Measurements from ENCODE around the gene SLX9. TPM values are rescaled to one million over a fixed set of nuclear protein-coding genes. Genes with fewer than 3 reads are reported as not detected.

The SLX9 gene
- total RNA-seq, 1 experiment from 2014 or later, result 35.0 TPM

DNA sequence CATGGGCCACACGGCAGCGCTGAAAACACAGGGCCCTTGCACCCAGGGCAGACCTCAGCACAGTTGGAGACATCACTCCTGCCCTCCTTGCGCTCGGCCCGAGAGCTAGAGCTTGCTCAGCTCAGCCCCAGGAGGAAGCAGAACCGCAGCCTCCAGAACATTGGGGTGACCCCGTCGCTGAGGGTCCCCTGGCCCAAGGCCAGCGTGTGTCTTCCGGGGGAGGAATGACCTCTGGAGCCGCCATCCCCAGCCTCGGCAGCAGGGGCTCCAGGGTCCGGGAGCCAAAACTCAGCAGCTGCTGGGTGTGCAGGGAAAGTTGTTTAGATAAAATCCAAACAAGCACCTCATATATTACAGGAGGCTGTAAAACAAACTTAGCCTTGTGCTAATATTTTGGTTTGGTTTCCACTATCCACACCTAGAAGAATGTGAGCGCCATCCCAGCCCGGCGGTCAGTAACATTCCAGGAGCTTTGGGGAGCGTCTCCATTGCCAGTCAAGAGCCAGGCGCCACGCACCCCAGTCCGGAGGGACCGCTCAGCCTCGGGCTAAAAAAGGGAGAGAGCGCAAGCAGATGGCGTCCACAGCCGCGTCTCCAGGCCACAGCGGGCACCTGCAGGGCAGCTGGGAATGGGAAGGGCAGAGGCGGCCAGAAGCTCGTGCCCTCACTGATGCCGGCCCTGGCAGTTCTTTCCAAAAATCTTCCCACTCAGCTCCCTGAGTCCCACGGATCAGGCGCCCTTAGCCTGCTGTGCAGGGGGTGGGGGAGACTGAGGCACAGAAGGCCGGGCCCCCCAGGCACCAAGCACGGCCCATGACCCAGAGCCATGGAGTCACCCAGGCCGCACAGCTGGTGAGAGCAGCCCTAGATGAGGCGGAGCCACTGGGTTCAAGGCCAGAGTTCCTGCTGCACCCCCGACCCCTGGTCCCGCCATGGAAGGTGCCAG lies 52.0 kb downstream of the SLX9 start:
- H3K27me3 ChIP-seq (ENCODE audit: control insufficient read depth, insufficient read depth, low read length), result no peaks in the 10 kb centered on the region
- no peak for DNase-seq
- H3K4me3 ChIP-seq (ENCODE audit: insufficient read depth, low read depth, low read length), result no peak overlapping the region
- no peaks in the 10 kb centered on the region for H3K36me3 ChIP-seq (replicated peaks; ENCODE audit: control insufficient read depth, insufficient read depth, low read length)

DNA sequence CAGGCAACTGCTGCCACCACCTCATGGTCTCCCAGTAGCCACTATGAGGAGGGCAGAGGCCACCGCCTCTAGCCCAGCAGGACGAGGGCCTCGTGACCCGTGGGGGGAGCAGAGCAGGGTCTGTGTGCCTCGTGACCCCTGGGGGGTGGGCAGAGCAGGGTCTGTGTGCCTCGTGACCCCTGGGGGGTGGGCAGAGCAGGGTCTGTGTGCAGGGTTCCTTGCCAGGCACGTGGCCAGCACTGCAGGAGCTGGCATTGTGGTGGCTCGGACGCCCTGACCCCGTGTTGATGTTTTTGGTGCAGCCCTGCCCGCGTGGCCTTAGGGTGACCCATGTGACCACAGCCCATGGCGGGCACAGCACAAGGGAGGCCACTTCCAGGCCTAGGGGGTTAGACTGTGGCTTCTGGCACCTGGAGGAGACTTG lies 52.8 kb downstream of the SLX9 start:
- Histone ChIP-seq H3K27me3 (ENCODE audit: control insufficient read depth, insufficient read depth, low read length) (no peaks in the 10 kb centered on the region; the same call in 1 of the 2 replicates), H3K4me3 (ENCODE audit: insufficient read depth, low read depth, low read length) (no peak overlapping the region), H3K36me3 (replicated peaks; ENCODE audit: control insufficient read depth, insufficient read depth, low read length) (no peaks in the 10 kb centered on the region)
- DNase-seq, result no peak

DNA sequence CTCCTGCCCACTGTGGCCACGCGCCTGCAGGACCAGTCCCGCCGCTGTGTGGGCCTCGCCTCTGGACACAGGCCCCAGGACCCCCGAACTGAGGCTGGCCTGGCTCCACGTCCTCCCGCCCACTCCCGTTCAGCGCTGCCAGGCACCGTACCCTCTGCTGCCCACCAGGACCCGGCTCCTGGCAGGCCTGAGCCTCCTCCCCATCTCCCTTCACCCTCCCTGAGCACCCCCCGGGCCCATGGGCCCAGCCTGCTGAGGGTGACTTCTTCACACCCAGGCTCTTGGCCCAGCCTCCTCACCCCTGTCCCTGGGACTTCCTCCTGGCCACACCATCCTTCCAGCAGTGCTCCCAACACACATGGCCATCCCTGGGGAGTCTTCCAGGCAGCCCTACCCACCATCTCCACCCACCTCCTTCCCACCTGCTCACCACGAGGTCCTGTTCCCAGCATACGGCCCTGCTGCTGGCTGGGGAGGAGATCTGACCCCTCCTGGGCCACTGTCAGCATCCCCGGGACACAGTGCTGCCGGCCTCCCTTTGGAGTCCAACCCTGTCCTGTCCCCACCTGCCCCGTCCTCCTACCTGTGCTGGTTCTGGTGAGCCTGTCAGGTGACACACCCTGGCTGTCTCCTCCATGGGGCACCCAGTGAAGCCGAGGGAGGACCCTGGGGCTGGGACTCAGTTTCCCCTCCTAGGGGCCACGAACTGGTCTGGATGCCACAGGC lies 53.7 kb downstream of the SLX9 start:
- no peaks in the 10 kb centered on the region for H3K36me3 ChIP-seq (replicated peaks; ENCODE audit: control insufficient read depth, insufficient read depth, low read length)
- no peak for DNase-seq
- no peak overlapping the region for H3K4me3 ChIP-seq (ENCODE audit: insufficient read depth, low read depth, low read length)
- H3K27me3 ChIP-seq (ENCODE audit: control insufficient read depth, insufficient read depth, low read length), result no peaks in the 10 kb centered on the region; the same call in 1 of the 2 replicates

DNA sequence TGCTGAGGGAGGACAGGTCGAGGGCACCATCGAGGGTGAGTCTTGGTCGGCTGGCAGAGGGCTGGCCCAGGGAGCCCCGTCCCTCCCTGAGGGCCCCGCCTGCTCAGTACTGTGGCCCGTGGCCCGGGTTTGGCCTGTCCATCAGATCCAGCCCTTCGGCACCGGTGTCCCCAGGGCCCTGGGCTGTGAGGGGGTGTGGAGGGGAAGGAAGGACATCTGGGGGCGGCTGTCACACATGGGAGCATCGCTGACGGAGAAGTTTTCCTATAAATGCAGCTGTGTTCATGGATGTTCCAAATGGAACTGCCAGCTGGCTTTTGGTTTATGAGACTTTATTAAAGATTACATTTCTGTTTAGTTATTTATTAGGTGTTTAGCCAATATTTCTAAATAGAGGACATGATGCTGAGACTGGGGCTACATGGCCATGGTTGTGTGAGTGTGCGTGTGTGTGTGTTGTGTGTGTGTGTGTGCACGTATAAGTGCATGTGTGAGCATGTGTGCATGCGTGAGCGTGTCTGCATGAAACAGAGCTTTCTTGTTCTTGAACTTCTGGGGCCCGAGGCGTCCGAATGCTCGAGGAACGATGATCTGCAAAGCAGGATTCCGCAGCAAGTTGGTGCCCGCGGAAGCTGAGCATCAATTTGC lies 54.3 kb downstream of the SLX9 start:
- Histone ChIP-seq H3K4me3 (ENCODE audit: insufficient read depth, low read depth, low read length) (no peak overlapping the region), H3K36me3 (replicated peaks; ENCODE audit: control insufficient read depth, insufficient read depth, low read length) (no peaks in the 10 kb centered on the region), H3K27me3 (ENCODE audit: control insufficient read depth, insufficient read depth, low read length) (no peaks in the 10 kb centered on the region; the same call in 1 of the 2 replicates)
- DNase-seq, result no peak

DNA sequence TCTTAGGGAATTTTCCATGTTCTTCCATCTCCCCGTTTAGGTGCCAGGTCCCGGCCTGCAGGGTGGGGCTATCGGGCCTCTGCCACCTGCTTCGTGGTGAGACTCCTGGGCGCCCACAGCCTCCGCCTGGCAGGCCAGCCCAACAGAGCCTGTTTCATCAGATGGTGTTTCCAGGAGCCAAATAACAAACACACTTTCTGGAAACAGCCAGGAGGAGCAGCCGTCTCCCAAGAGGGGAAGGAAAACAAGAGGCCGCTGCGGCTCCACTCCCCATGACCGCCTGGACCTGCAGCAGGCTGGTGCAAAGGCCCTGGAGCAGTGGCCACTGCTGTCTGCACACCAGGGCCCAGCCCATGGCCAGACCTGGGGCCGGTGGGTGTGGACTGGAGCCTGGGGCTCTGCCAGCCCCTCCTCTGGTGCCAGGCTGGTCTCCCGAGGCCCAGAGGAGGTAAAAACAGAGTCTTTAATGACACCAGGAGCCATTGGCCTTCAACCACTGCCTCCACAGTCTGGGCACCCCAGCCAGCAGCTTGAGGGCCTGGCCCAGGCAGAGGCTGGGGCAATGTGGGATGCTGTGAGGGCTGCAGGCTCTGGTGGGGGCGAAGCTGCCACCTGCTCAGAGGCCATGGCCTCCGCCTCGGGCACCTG lies 55.0 kb downstream of the SLX9 start:
- Histone ChIP-seq H3K27me3 (ENCODE audit: control insufficient read depth, insufficient read depth, low read length) (no peaks in the 10 kb centered on the region; the same call in 1 of the 2 replicates), H3K36me3 (replicated peaks; ENCODE audit: control insufficient read depth, insufficient read depth, low read length) (no peaks in the 10 kb centered on the region), H3K4me3 (ENCODE audit: insufficient read depth, low read depth, low read length) (no peak overlapping the region)
- no peak for DNase-seq

DNA sequence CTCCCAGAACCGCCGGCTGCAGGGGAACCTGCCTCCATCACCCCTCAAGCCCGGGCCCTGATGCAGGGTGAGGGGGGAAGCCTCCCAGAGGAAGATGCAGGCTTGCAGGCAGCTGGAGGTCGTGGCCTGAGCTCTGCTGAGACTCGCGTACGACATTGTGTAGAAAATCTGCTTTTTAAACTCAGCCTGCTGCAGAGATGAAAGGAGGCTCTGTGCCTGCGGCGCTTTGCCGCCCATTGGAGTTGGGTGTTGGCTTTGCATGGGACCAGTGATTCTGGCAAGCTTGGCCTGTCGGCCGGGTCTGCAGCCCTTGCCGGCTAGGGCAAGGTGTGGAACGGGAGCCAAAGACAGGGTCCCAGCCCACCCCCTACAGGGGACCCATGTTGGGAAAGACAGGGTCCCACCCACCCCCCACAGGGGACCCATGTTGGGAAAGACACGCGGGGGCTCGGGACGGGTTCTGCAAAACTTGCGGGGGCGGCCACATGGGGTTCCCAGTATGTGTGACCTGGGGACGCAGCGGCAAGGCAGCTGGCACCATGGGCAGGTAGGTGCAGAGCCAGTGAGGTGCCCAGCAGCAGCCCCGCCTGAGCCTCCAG lies 55.6 kb downstream of the SLX9 start:
- Histone ChIP-seq H3K4me3 (ENCODE audit: insufficient read depth, low read depth, low read length) (no peak overlapping the region), H3K36me3 (replicated peaks; ENCODE audit: control insufficient read depth, insufficient read depth, low read length) (no peaks in the 10 kb centered on the region), H3K27me3 (ENCODE audit: control insufficient read depth, insufficient read depth, low read length) (no peaks in the 10 kb centered on the region; the same call in 1 of the 2 replicates)
- no peak for DNase-seq

GRCh38 chr21:44996096-44996495 lies 56.3 kb downstream of the SLX9 start:
- DNase-seq, result no peak
- no peak overlapping the region for H3K4me3 ChIP-seq (ENCODE audit: insufficient read depth, low read depth, low read length)
- H3K27me3 ChIP-seq (ENCODE audit: control insufficient read depth, insufficient read depth, low read length), result no peaks in the 10 kb centered on the region; the same call in 1 of the 2 replicates
- H3K36me3 ChIP-seq (replicated peaks; ENCODE audit: control insufficient read depth, insufficient read depth, low read length), result no peaks in the 10 kb centered on the region

DNA sequence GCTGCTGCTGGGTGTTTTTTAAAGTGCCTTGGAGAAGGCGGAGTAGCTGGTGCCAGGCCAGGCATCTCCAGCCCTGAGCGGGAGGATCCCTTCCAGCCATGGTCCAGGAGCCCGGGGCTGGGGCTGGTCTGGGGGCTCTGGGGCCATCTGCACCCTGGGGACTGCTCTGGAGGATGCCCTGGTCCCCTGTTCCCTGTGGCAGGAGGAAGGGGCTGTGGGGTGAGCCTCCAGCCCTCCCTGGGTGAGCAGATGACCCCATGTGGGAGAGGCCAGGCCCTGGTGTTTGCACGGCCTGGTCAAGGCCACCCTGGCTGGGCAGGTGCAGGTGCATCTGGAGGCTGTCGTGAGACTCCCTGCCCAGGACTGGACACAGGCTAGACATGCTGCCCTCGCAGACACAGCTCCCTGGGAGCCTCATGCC lies 56.7 kb downstream of the SLX9 start:
- H3K27me3 ChIP-seq (ENCODE audit: control insufficient read depth, insufficient read depth, low read length), result no peaks in the 10 kb centered on the region; the same call in 1 of the 2 replicates
- H3K4me3 ChIP-seq (ENCODE audit: insufficient read depth, low read depth, low read length), result no peak overlapping the region
- DNase-seq, result no peak
- no peaks in the 10 kb centered on the region for H3K36me3 ChIP-seq (replicated peaks; ENCODE audit: control insufficient read depth, insufficient read depth, low read length)

GRCh38 chr21:44996983-44997936 lies 57.4 kb downstream of the SLX9 start:
- Histone ChIP-seq H3K36me3 (replicated peaks; ENCODE audit: control insufficient read depth, insufficient read depth, low read length) (no peaks in the 10 kb centered on the region), H3K27me3 (ENCODE audit: control insufficient read depth, insufficient read depth, low read length) (no peaks in the 10 kb centered on the region; the same call in 1 of the 2 replicates)
- DNase-seq, result no peak

GRCh38 chr21:44998086-44998620 lies 58.3 kb downstream of the SLX9 start:
- H3K36me3 ChIP-seq (replicated peaks; ENCODE audit: control insufficient read depth, insufficient read depth, low read length), result no peaks in the 10 kb centered on the region
- H3K27me3 ChIP-seq (ENCODE audit: control insufficient read depth, insufficient read depth, low read length), result no peaks in the 10 kb centered on the region; the same call in 1 of the 2 replicates
- no peak for DNase-seq
- H3K4me3 ChIP-seq (ENCODE audit: insufficient read depth, low read depth, low read length), result no peak overlapping the region

More at GRCh38 chr21:44996983-44997936, 57.4 kb downstream of the SLX9 start:
- no peak overlapping the region for H3K4me3 ChIP-seq (ENCODE audit: insufficient read depth, low read depth, low read length)

- no peaks in the 10 kb centered on the region for H3K36me3 ChIP-seq (replicated peaks; ENCODE audit: control insufficient read depth, insufficient read depth, low read length)
- H3K4me3 ChIP-seq (ENCODE audit: insufficient read depth, low read depth, low read length), result no peak overlapping the region
- no peak for DNase-seq
Observed at GRCh38 chr21:44998621-44999427, 59.0 kb downstream of the SLX9 start.

GRCh38 chr21:44999428-44999971 lies 59.7 kb downstream of the SLX9 start:
- no peak for DNase-seq
- Histone ChIP-seq H3K4me3 (ENCODE audit: insufficient read depth, low read depth, low read length) (no peak overlapping the region), H3K27me3 (ENCODE audit: control insufficient read depth, insufficient read depth, low read length) (no peaks in the 10 kb centered on the region; the same call in 1 of the 2 replicates), H3K36me3 (replicated peaks; ENCODE audit: control insufficient read depth, insufficient read depth, low read length) (no peaks in the 10 kb centered on the region)

More at GRCh38 chr21:44998621-44999427, 59.0 kb downstream of the SLX9 start:
- no peaks in the 10 kb centered on the region; the same call in 1 of the 2 replicates for H3K27me3 ChIP-seq (ENCODE audit: control insufficient read depth, insufficient read depth, low read length)

Data from H7 (cell line).